ENCODE results near the gene CHST3. TPM values are rescaled to one million over a fixed set of nuclear protein-coding genes. Genes with fewer than 3 reads are reported as not detected.
A peak's percentile ranks its signal among the peaks of the same experiment; 100 is the strongest.

CHST3 gene
- total RNA-seq, 1 donor from 2014 or later = 25.8 TPM

DNA sequence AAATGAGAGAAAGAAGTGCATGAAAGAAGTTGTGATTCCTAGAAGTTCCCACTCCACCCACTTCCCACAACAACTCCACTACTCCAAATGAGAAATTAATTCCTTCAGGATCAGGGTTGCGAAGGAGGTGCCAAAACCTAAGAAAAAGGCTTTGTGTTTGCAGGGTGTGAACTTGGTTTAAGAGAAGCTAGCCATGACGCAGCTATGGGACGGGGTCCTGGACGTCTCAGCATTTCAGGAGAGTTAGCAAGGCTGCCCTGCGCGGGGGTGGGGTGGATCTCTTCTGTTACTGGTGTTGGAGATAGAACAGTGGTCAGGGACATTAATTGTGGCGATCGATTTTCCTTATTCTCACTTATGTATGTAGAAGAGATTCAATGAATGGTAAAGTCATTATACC is 61.2 kb downstream of the CHST3 start:
- Mint-ChIP-seq H3K36me3 (ENCODE audit: low read depth) (no peaks in the 10 kb centered on the region), H3K27me3 (ENCODE audit: low read depth) (no peaks in the 10 kb centered on the region), H3K9me3 (no peaks in the 10 kb centered on the region), H3K27ac (ENCODE audit: unreplicated experiment) (peak overlapping the region; percentile 87), H3K4me1 (peaks cover 16% of the 10 kb centered on the region), H3K4me3 (no peak overlapping the region)
- TF ChIP-seq, protein P1, sequence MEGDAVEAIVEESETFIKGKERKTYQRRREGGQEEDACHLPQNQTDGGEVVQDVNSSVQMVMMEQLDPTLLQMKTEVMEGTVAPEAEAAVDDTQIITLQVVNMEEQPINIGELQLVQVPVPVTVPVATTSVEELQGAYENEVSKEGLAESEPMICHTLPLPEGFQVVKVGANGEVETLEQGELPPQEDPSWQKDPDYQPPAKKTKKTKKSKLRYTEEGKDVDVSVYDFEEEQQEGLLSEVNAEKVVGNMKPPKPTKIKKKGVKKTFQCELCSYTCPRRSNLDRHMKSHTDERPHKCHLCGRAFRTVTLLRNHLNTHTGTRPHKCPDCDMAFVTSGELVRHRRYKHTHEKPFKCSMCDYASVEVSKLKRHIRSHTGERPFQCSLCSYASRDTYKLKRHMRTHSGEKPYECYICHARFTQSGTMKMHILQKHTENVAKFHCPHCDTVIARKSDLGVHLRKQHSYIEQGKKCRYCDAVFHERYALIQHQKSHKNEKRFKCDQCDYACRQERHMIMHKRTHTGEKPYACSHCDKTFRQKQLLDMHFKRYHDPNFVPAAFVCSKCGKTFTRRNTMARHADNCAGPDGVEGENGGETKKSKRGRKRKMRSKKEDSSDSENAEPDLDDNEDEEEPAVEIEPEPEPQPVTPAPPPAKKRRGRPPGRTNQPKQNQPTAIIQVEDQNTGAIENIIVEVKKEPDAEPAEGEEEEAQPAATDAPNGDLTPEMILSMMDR (conservative IDR thresholded peaks at IDR 0.05) = no peak
- DNase-seq (ENCODE audit: low read depth, low spot score) = no peak

- TF ChIP-seq, protein P1 (conservative IDR thresholded peaks at IDR 0.05) = no peak
- Mint-ChIP-seq H3K27me3 (ENCODE audit: low read depth) (no peaks in the 10 kb centered on the region), H3K27ac (ENCODE audit: unreplicated experiment) (peak overlapping the region; percentile 87), H3K4me1 (peaks cover 21% of the 10 kb centered on the region), H3K4me3 (no peak overlapping the region), H3K36me3 (ENCODE audit: low read depth) (no peaks in the 10 kb centered on the region), H3K9me3 (no peaks in the 10 kb centered on the region)
- DNase-seq (ENCODE audit: low read depth, low spot score) = no peak
Measured at GRCh38 chr10:72025832-72026231, 61.6 kb downstream of the CHST3 start.

GRCh38 chr10:72026278-72027111 is 62.3 kb downstream of the CHST3 start:
- Mint-ChIP-seq H3K4me1 (peaks cover 25% of the 10 kb centered on the region), H3K36me3 (ENCODE audit: low read depth) (no peaks in the 10 kb centered on the region), H3K27me3 (ENCODE audit: low read depth) (no peaks in the 10 kb centered on the region), H3K9me3 (no peaks in the 10 kb centered on the region), H3K27ac (ENCODE audit: unreplicated experiment) (peak overlapping the region; percentile 6), H3K4me3 (no peak overlapping the region)
- DNase-seq (ENCODE audit: low read depth, low spot score) = no peak
- TF ChIP-seq, protein P1 (conservative IDR thresholded peaks at IDR 0.05) = no peak

DNA sequence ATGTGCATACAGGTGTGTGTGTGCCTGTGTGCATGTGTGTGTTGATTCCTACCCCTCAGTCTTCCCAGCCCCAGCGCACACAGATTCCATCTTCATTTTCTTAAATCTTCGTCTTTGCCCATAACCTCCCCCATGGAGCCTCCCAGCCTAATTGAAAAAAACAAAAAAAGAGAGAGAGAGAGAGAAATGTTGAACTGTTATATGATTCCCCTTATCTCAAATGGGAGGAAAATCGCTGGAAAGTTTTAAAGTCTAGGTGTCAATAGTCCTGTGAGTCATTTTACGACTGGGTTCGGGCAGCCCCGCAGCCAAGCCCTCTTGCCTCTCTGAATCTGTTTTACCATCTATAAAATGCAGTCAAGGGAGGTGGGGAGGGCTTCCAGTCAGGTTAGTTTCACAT is 63.3 kb downstream of the CHST3 start:
- peaks cover 25% of the 10 kb centered on the region for H3K4me1 Mint-ChIP-seq
- H3K36me3 Mint-ChIP-seq (ENCODE audit: low read depth) = no peaks in the 10 kb centered on the region
- no peak overlapping the region for H3K4me3 Mint-ChIP-seq
- TF ChIP-seq, protein P1 (conservative IDR thresholded peaks at IDR 0.05) = no peak
- DNase-seq (ENCODE audit: low read depth, low spot score) = no peak
- H3K27ac Mint-ChIP-seq (ENCODE audit: unreplicated experiment) = no peak overlapping the region
- no peaks in the 10 kb centered on the region for H3K9me3 Mint-ChIP-seq
- H3K27me3 Mint-ChIP-seq (ENCODE audit: low read depth) = no peaks in the 10 kb centered on the region

- peaks cover 36% of the 10 kb centered on the region for H3K4me1 Mint-ChIP-seq
- TF ChIP-seq, protein P1 (conservative IDR thresholded peaks at IDR 0.05) = no peak
Measured at GRCh38 chr10:72029414-72029813, 65.2 kb downstream of the CHST3 start.

More at GRCh38 chr10:72029414-72029813, 65.2 kb downstream of the CHST3 start:
- Mint-ChIP-seq H3K4me3 (no peak overlapping the region), H3K9me3 (no peaks in the 10 kb centered on the region), H3K27ac (ENCODE audit: unreplicated experiment) (no peak overlapping the region), H3K36me3 (ENCODE audit: low read depth) (no peaks in the 10 kb centered on the region), H3K27me3 (ENCODE audit: low read depth) (no peaks in the 10 kb centered on the region)
- DNase-seq (ENCODE audit: low read depth, low spot score) = no peak

Measured in neural crest cell (in vitro differentiated cells).